H9 (cell line): ENCODE results near the gene FLRT2. TPM values are rescaled to one million over a fixed set of nuclear protein-coding genes. Genes with fewer than 3 reads are reported as not detected.

Experiments
- DNase-seq: peaks from one replicate; pipeline ENCODE4 v3.0.0-alpha.2; 2017
- H2AFZ ChIP-seq: one replicate; pipeline ENCODE4 v1.6.1; 2013; ENCODE audit warnings: mild to moderate bottlenecking, low read length, control low read depth, moderate library complexity
- H2AK5ac ChIP-seq: 2 replicates; pipeline ENCODE4 v1.6.1; 2013; ENCODE audit warnings: low read length, control low read depth, mixed read lengths; ENCODE audit not compliant: insufficient read length
- H2BK120ac ChIP-seq: one replicate; pipeline ENCODE4 v1.6.1; 2013; ENCODE audit warnings: low read depth, mild to moderate bottlenecking, low read length, control low read depth, inconsistent platforms; ENCODE audit not compliant: poor library complexity, severe bottlenecking
- H2BK12ac ChIP-seq: 2 replicates; pipeline ENCODE4 v1.6.1; 2013; ENCODE audit warnings: low read length, control low read depth, mixed read lengths, low read depth; ENCODE audit not compliant: insufficient read length
- H2BK15ac ChIP-seq: 2 replicates; pipeline ENCODE4 v1.6.1; 2013; ENCODE audit warnings: low read depth, low read length, control low read depth
- H2BK20ac ChIP-seq: one replicate; pipeline ENCODE4 v1.6.1; 2013; ENCODE audit warnings: low read depth, mild to moderate bottlenecking, low read length, control low read depth, inconsistent platforms; ENCODE audit not compliant: poor library complexity, severe bottlenecking
- H2BK5ac ChIP-seq: 2 replicates; pipeline ENCODE4 v1.6.1; 2013; ENCODE audit warnings: low read length, control low read depth, mixed read lengths; ENCODE audit not compliant: insufficient read length
- H3K14ac ChIP-seq: 2 replicates; pipeline ENCODE4 v1.6.1; 2013; ENCODE audit warnings: low read length, control low read depth; ENCODE audit not compliant: insufficient read depth
- H3K18ac ChIP-seq: 2 replicates; pipeline ENCODE4 v1.6.1; 2013; ENCODE audit warnings: low read depth, mild to moderate bottlenecking, mixed read lengths, low read length, control low read depth; ENCODE audit not compliant: insufficient read length
- H3K23ac ChIP-seq: 2 replicates; pipeline ENCODE4 v1.6.1; 2013; ENCODE audit warnings: low read length, control low read depth, mixed read lengths, low read depth; ENCODE audit not compliant: insufficient read length
- H3K23me2 ChIP-seq: 2 replicates; pipeline ENCODE4 v1.6.1; 2013; ENCODE audit warnings: low read depth, mild to moderate bottlenecking, mixed read lengths, low read length, control low read depth; ENCODE audit not compliant: insufficient read length, poor library complexity, severe bottlenecking
- H3K27ac ChIP-seq: 2 replicates; pipeline ENCODE4 v1.5.1; 2013; ENCODE audit warnings: low read length, control low read depth, mixed read lengths, low read depth; ENCODE audit not compliant: insufficient read length
- H3K27me3 ChIP-seq: 2 replicates; pipeline ENCODE4 v1.6.1; 2013; ENCODE audit warnings: low read length, control low read depth, inconsistent platforms; ENCODE audit not compliant: insufficient read depth
- H3K4ac ChIP-seq: 2 replicates; pipeline ENCODE4 v1.6.1; 2013; ENCODE audit warnings: low read depth, mild to moderate bottlenecking, control low read depth, inconsistent platforms, low read length, moderate library complexity
- H3K4me1 ChIP-seq: 2 replicates; pipeline ENCODE4 v1.6.1; 2013; ENCODE audit warnings: low read length, control low read depth, inconsistent platforms; ENCODE audit not compliant: insufficient read depth
- H3K4me2 ChIP-seq: 2 replicates; pipeline ENCODE4 v1.6.1; 2013; ENCODE audit warnings: low read length, control low read depth, mixed read lengths; ENCODE audit not compliant: insufficient read length, insufficient read depth
- H3K56ac ChIP-seq: 2 replicates; pipeline ENCODE4 v1.6.1; 2013; ENCODE audit warnings: low read depth, mild to moderate bottlenecking, mixed read lengths, low read length, control low read depth; ENCODE audit not compliant: insufficient read length
- H3K79me1 ChIP-seq: 2 replicates; pipeline ENCODE4 v1.6.1; 2013; ENCODE audit warnings: low read depth, mild to moderate bottlenecking, moderate library complexity, low read length, control low read depth, inconsistent platforms; ENCODE audit not compliant: insufficient read depth, poor library complexity, severe bottlenecking
- H3K79me2 ChIP-seq: 2 replicates; pipeline ENCODE4 v1.6.1; 2013; ENCODE audit warnings: low read length, control low read depth, inconsistent platforms; ENCODE audit not compliant: insufficient read depth
- H3K9ac ChIP-seq: 2 replicates; pipeline ENCODE4 v1.6.1; 2013; ENCODE audit warnings: low read length, control low read depth, mixed read lengths; ENCODE audit not compliant: insufficient read length; ENCODE audit errors: extremely low read depth
- H3K9me3 ChIP-seq: one replicate; pipeline ENCODE4 v1.6.1; 2013; ENCODE audit warnings: low read depth, low read length, inconsistent platforms; ENCODE audit not compliant: control insufficient read depth
- H3T11ph ChIP-seq: one replicate; pipeline ENCODE4 v1.6.1; 2013; ENCODE audit warnings: mild to moderate bottlenecking, low read length, control low read depth, inconsistent platforms
- H4K20me1 ChIP-seq: one replicate; pipeline ENCODE4 v1.6.1; 2013; ENCODE audit not compliant: control insufficient read depth, insufficient read length, insufficient read depth
- H4K5ac ChIP-seq: 2 replicates; pipeline ENCODE4 v1.6.1; 2013; ENCODE audit warnings: low read depth, mild to moderate bottlenecking, mixed read lengths, low read length, control low read depth; ENCODE audit not compliant: insufficient read length
- H4K8ac ChIP-seq: replicated peaks from 2 replicates; pipeline ENCODE4 v1.6.1; 2013; ENCODE audit warnings: low read length, control low read depth, mixed read lengths, low read depth; ENCODE audit not compliant: insufficient read length
- H4K91ac ChIP-seq: 2 replicates; pipeline ENCODE4 v1.6.1; 2013; ENCODE audit warnings: low read depth, mild to moderate bottlenecking, moderate library complexity, mixed read lengths, low read length, control low read depth; ENCODE audit not compliant: insufficient read length
- H3K27ac Mint-ChIP-seq, 3 experiments: 2 replicates in 2 of 3; 3 replicates in 1 of 3; pipeline ENCODE4 v1.8.0; 2020 to 2021; ENCODE audit warnings: mixed read lengths in 3 of 3, mild to moderate bottlenecking in 1 of 3, moderate library complexity in 1 of 3
- H3K27me3 Mint-ChIP-seq: 2 replicates; pipeline ENCODE4 v1.8.0; 2021; ENCODE audit warnings: low read depth, mild to moderate bottlenecking, moderate library complexity, mixed read lengths
- H3K36me3 Mint-ChIP-seq, 3 experiments: 2 replicates in 2 of 3; 3 replicates in 1 of 3; pipeline ENCODE4 v1.8.0; 2020 to 2021; ENCODE audit warnings: low read depth in 3 of 3, mixed read lengths in 3 of 3; ENCODE audit not compliant: insufficient read depth in 1 of 3
- H3K4me1 Mint-ChIP-seq, 2 experiments: 2 replicates each; pipeline ENCODE4 v1.8.0; 2020; ENCODE audit warnings: mixed read lengths in 2 of 2
- H3K4me3 Mint-ChIP-seq, 2 experiments: 2 replicates in 1 of 2; 3 replicates in 1 of 2; pipeline ENCODE4 v1.8.0; 2020 to 2021; ENCODE audit warnings: mild to moderate bottlenecking in 2 of 2, mixed read lengths in 2 of 2, moderate library complexity in 1 of 2
- H3K9me3 Mint-ChIP-seq, 2 experiments: 2 replicates in 1 of 2; 3 replicates in 1 of 2; pipeline ENCODE4 v1.8.0; 2020; ENCODE audit warnings: mild to moderate bottlenecking in 2 of 2, mixed read lengths in 2 of 2, moderate library complexity in 1 of 2
- WGBS: extraction: QIAGEN DNeasy Blood & Tissue Kit; methylation state at CpG from one replicate; pipeline ENCODE4 v1.1.7; 2013; ENCODE audit warnings: missing lambda C conversion rate, low lambda C conversion rate, mixed read lengths; ENCODE audit not compliant: insufficient read length; ENCODE audit errors: extremely low coverage; 5-methylcytosine and 5-hydroxymethylcytosine counted together
- total RNA-seq: library from RNA; stranded (reverse); gene quantifications from 2 replicates; pipeline ENCODE4 v1.2.1, GENCODE V29; 2021
- TF ChIP-seq, protein P1 (sequence below): fragments of 200-600 bp; sonication (generic); conservative IDR thresholded peaks from 3 replicates; pipeline ENCODE4 v1.8.0; 2021; ENCODE audit warnings: antibody characterized with exemption, mild to moderate bottlenecking

FLRT2 gene
- total RNA-seq, 1 experiment from 2014 or later, result 3.3 TPM

DNA sequence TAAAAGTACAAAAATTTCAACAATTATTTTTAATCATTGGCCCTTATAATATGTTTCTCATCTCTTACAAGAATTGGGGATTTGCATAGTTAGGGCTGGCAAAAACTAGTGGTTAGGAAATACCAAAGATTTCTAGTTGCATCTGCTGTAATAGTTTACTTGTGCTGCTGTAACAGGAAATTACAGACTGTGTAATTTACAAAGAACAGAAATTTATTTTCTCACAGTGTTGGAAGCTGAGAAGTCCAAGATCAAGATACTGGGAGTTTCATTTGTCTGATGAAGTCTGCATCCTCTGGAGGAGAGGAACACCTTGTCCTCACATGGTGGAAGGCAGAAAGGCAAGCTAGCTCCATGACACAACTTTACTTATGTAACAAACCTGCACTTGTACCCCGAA, 157.0 kb downstream of the FLRT2 start:
- Histone ChIP-seq H2BK20ac (no peak overlapping the region), H3K4ac (no peak overlapping the region), H3K4me2 (no peak overlapping the region), H2AFZ (no peak overlapping the region), H3K4me1 (no peaks in the 10 kb centered on the region), H4K5ac (no peak overlapping the region), H3K9ac (no peak overlapping the region), H3K56ac (no peak overlapping the region), H3K79me1 (no peaks in the 10 kb centered on the region), H3K18ac (no peak overlapping the region), H3K23ac (no peak overlapping the region), H3K23me2 (no peaks in the 10 kb centered on the region), H3K14ac (no peak overlapping the region), H4K20me1 (no peaks in the 10 kb centered on the region), H2BK12ac (no peak overlapping the region), H2BK120ac (no peak overlapping the region), H3T11ph (no peak overlapping the region), H2BK5ac (no peak overlapping the region), H3K27me3 (no peaks in the 10 kb centered on the region), H4K91ac (no peak overlapping the region), H2BK15ac (no peak overlapping the region), H3K27ac (no peak overlapping the region), H4K8ac (no peak overlapping the region), H3K9me3 (no peaks in the 10 kb centered on the region), H3K79me2 (no peaks in the 10 kb centered on the region), H2AK5ac (no peak overlapping the region)
- Mint-ChIP-seq H3K4me3 (no peak overlapping the region), H3K27ac (no peak overlapping the region), H3K4me1 (no peaks in the 10 kb centered on the region), H3K36me3 (no peaks in the 10 kb centered on the region), H3K9me3 (no peaks in the 10 kb centered on the region), H3K27me3 (no peaks in the 10 kb centered on the region)
- TF ChIP-seq, protein P1, sequence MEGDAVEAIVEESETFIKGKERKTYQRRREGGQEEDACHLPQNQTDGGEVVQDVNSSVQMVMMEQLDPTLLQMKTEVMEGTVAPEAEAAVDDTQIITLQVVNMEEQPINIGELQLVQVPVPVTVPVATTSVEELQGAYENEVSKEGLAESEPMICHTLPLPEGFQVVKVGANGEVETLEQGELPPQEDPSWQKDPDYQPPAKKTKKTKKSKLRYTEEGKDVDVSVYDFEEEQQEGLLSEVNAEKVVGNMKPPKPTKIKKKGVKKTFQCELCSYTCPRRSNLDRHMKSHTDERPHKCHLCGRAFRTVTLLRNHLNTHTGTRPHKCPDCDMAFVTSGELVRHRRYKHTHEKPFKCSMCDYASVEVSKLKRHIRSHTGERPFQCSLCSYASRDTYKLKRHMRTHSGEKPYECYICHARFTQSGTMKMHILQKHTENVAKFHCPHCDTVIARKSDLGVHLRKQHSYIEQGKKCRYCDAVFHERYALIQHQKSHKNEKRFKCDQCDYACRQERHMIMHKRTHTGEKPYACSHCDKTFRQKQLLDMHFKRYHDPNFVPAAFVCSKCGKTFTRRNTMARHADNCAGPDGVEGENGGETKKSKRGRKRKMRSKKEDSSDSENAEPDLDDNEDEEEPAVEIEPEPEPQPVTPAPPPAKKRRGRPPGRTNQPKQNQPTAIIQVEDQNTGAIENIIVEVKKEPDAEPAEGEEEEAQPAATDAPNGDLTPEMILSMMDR, result no peak
- WGBS, result no CpG with 5 or more reads among the region's 1 CpG
- no peak for DNase-seq
